ENCODE measurements around the gene CDK5. TPM values are rescaled to one million over a fixed set of nuclear protein-coding genes. Genes with fewer than 3 reads are reported as not detected.
A peak's percentile ranks its signal among the peaks of the same experiment; 100 is the strongest.

Gene CDK5
- total and polyA plus RNA-seq, 10 of the 15 experiments (the other 5 are each of a cell fraction or from before 2014, with no cell fraction given) = 1.5 to 33.4 (median 21.6) TPM

DNA sequence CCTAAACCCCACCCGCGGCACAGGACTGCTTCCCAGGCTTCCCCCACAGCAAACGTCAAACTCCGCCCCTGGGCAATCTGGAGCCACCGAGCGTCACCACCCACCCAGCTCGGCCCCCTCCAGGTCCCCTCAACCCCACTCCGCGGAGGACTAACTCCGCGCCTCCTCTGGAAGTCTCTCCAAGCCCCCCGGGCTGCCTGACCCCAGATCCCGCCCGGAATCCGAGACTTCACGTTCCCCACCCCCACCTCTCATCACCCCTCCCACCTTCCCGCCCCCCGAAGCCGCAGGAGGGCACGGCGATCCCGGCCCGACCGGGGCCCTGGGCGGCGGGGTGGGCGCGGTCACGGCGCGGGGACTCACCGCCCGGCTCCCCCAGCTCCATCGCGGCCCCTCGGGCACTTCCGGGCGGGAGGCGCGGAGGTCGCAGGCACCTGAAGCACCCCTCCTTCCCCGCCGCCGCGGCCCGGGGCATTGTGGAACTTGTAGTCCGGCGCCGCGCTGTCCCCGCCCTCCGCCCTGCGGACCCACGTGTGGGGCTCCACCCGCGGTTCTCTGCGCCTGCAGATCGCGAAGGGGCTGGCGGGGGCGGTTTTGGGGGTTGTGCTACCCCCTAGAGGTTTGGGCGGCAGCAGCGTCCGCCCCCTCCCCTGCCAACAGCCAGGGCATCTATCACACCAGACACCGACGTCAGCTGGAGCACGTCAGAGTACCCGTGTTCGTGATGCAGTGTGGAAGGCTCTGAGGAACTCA, 25.6 kb upstream of the CDK5 start, which contains the start of gene TMUB1:
Gene TMUB1, minus strand, starts transcription at position 423 of the 753 bp plus-strand sequence. CDS start 930 bp downstream, outside the sequence.
- WGBS (ENCODE audit: insufficient coverage, insufficient replicate concordance, low lambda C conversion rate, missing lambda C conversion rate) = under 1% methylated on average over 45 of the region's 69 CpGs
- intact Hi-C loops (cut with micrococcal nuclease; ENCODE audit: unreplicated experiment) = loop anchor here (2.0 kb wide), 1 partner anchor 54 kb away; the partner anchor contains the start of gene ABCB8
- Histone ChIP-seq H3K9ac (ENCODE audit: control insufficient read depth, insufficient read depth, low read length) (peak within 1 kb of the TSS; percentile 65), H3K4me1 (ENCODE audit: control insufficient read depth, insufficient read depth, low read length) (peaks cover 34% of the 10 kb centered on the region), H3K27me3 (replicated peaks in 1 of 2; ENCODE audit: control insufficient read depth in 2 of 2, insufficient read depth in 2 of 2, low read length in 1 of 2) (no peaks in the 10 kb centered on the region), H2AFZ (ENCODE audit: control insufficient read depth, low read depth, low read length) (peak within 1 kb of the TSS; percentile 90), H3K4me2 (ENCODE audit: control insufficient read depth, insufficient read depth) (peak within 1 kb of the TSS; percentile 100), H3K36me3 (ENCODE audit: control insufficient read depth in 2 of 2, insufficient read depth in 2 of 2, low read length in 1 of 2) (no peaks in the 10 kb centered on the region; a peak in 1 of 4 replicates), H3K9me3 (replicated peaks; ENCODE audit: control insufficient read depth, insufficient read depth, low read length) (no peaks in the 10 kb centered on the region), H3K79me2 (ENCODE audit: control insufficient read depth, insufficient read depth, low read length) (peaks cover 62% of the 10 kb centered on the region), H3K4me3 (peak within 1 kb of the TSS; percentile 83), H3K27ac (ENCODE audit: control insufficient read depth, insufficient read depth) (peak within 1 kb of the TSS; percentile 70), H4K20me1 (ENCODE audit: control insufficient read depth, insufficient read depth) (no peaks in the 10 kb centered on the region; the same call in 1 of the 2 replicates)
- CTCF ChIA-PET = interaction anchor here (1.1 to 1.9 kb wide), 3 partner anchors 8 to 50 kb away, joined by 3 to 5 read pairs (median 3); no protein-coding TSS in a partner anchor
- RAD21 ChIA-PET (ENCODE audit: unreplicated experiment) = no interaction called here
- in situ Hi-C loops (cut with MboI) = no loop called here
- SMC1A ChIA-PET (ENCODE audit: uncharacterized antibody, unreplicated experiment) = interaction anchor here (0.8 kb wide), 1 partner anchor 24 kb away, joined by 3 read pairs; the partner anchor contains the start of gene SLC4A2
- DNase-seq (ENCODE audit: low read depth, low spot score) = no peak
- peak; percentile 62 for FAIRE-seq
- ATAC-seq = peak; percentile 64
- BruUV-seq (replicated peaks) = no TSS peak
- POLR2A ChIA-PET = interaction anchor here (0.6 to 3.0 kb wide), 4 partner anchors 24 to 299 kb away, joined by 4 to 14 read pairs (median 6); partner anchors contain the start of genes ABCB8, ABCF2 and SLC4A2
- TF ChIP-seq NBN (IDR thresholded peaks at IDR 0.05) = peak; percentile 48
- 0 out of 3 replicates have a peak, but pooled peaks of 1 of the 2 experiments have one; percentile 25 for TF ChIP-seq EGR1 (IDR thresholded peaks at IDR 0.05; ENCODE audit: borderline replicate concordance in 1 of 2, low read depth in 2 of 2, low read length in 2 of 2)
- peak; percentile 68 for TF ChIP-seq NR2C1 (IDR thresholded peaks at IDR 0.05)
- TF ChIP-seq ATF7 (IDR thresholded peaks at IDR 0.05; ENCODE audit: low read depth) = no peak
- TF ChIP-seq, protein P1, sequence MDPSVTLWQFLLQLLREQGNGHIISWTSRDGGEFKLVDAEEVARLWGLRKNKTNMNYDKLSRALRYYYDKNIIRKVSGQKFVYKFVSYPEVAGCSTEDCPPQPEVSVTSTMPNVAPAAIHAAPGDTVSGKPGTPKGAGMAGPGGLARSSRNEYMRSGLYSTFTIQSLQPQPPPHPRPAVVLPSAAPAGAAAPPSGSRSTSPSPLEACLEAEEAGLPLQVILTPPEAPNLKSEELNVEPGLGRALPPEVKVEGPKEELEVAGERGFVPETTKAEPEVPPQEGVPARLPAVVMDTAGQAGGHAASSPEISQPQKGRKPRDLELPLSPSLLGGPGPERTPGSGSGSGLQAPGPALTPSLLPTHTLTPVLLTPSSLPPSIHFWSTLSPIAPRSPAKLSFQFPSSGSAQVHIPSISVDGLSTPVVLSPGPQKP (IDR thresholded peaks at IDR 0.05; ENCODE audit: low read depth, low read length) = peak; percentile 75; the same call in 1 of the 2 replicates
- TF ChIP-seq SIN3A (IDR thresholded peaks at IDR 0.05; ENCODE audit: low read depth, low read length) = peak; percentile 20; the same call in 1 of the 2 replicates
- TF ChIP-seq, protein P2, sequence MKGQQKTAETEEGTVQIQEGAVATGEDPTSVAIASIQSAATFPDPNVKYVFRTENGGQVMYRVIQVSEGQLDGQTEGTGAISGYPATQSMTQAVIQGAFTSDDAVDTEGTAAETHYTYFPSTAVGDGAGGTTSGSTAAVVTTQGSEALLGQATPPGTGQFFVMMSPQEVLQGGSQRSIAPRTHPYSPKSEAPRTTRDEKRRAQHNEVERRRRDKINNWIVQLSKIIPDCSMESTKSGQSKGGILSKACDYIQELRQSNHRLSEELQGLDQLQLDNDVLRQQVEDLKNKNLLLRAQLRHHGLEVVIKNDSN (IDR thresholded peaks at IDR 0.05; ENCODE audit: borderline replicate concordance, extremely low read length, insufficient read depth, low read depth, low read length) = peak; percentile 67
- 0 out of 2 replicates have a peak, but pooled peaks have one; percentile 64 for TF ChIP-seq LARP7 (IDR thresholded peaks at IDR 0.05)
- TF ChIP-seq, protein P3, sequence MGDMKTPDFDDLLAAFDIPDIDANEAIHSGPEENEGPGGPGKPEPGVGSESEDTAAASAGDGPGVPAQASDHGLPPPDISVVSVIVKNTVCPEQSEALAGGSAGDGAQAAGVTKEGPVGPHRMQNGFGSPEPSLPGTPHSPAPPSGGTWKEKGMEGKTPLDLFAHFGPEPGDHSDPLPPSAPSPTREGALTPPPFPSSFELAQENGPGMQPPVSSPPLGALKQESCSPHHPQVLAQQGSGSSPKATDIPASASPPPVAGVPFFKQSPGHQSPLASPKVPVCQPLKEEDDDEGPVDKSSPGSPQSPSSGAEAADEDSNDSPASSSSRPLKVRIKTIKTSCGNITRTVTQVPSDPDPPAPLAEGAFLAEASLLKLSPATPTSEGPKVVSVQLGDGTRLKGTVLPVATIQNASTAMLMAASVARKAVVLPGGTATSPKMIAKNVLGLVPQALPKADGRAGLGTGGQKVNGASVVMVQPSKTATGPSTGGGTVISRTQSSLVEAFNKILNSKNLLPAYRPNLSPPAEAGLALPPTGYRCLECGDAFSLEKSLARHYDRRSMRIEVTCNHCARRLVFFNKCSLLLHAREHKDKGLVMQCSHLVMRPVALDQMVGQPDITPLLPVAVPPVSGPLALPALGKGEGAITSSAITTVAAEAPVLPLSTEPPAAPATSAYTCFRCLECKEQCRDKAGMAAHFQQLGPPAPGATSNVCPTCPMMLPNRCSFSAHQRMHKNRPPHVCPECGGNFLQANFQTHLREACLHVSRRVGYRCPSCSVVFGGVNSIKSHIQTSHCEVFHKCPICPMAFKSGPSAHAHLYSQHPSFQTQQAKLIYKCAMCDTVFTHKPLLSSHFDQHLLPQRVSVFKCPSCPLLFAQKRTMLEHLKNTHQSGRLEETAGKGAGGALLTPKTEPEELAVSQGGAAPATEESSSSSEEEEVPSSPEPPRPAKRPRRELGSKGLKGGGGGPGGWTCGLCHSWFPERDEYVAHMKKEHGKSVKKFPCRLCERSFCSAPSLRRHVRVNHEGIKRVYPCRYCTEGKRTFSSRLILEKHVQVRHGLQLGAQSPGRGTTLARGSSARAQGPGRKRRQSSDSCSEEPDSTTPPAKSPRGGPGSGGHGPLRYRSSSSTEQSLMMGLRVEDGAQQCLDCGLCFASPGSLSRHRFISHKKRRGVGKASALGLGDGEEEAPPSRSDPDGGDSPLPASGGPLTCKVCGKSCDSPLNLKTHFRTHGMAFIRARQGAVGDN (IDR thresholded peaks at IDR 0.05) = 0 out of 2 replicates have a peak, but pooled peaks have one; percentile 30
- TF ChIP-seq SUPT20H (IDR thresholded peaks at IDR 0.05; ENCODE audit: borderline replicate concordance, control insufficient read depth, low read depth, low read length) = no peak
- TF ChIP-seq TAF1 (IDR thresholded peaks at IDR 0.05; ENCODE audit: borderline replicate concordance, low read depth, low read length) = no peak
- no peak for TF ChIP-seq EP300 (IDR thresholded peaks at IDR 0.05; ENCODE audit: borderline replicate concordance in 1 of 2, control insufficient read depth in 1 of 2, low read depth in 2 of 2, low read length in 2 of 2)
- TF ChIP-seq ZNF384 (IDR thresholded peaks at IDR 0.05; ENCODE audit: borderline replicate concordance, low read depth, low read length) = no peak
- peak; percentile 84 for TF ChIP-seq HCFC1 (IDR thresholded peaks at IDR 0.05; ENCODE audit: low read length)
- TF ChIP-seq SMAD5 (IDR thresholded peaks at IDR 0.05; ENCODE audit: low read depth) = no peak
- no peak for TF ChIP-seq RFX5 (IDR thresholded peaks at IDR 0.05; ENCODE audit: low read depth, low read length)
